CD4-positive, CD25-positive, alpha-beta regulatory T cell (primary cell): ENCODE measurements around the gene RNF223. TPM values are rescaled to one million over a fixed set of nuclear protein-coding genes. Genes with fewer than 3 reads are reported as not detected.
"Not testable (repeated sequence)": the region's sequence is repeated elsewhere in the genome, so short reads cannot be mapped to it uniquely, and the experiment has no call there.

Source experiments
- ATAC-seq, 2 donors: fragments of 150-1000 bp; cut with Tn5 transposase; one replicate each; pipeline ENCODE4 v1.10.0; 2021; ENCODE audit warnings: low read depth in 2 of 2, moderate number of reproducible peaks in 2 of 2, moderate library complexity in 1 of 2
- DNase-seq, 3 donors: peaks; one replicate each; pipeline versions ENCODE4 v3.0.0 to v3.0.0-alpha.2; 2012 to 2022; ENCODE audit warnings: mixed read lengths in 1 of 3
- H3K27ac ChIP-seq: one replicate; pipeline ENCODE4 v1.7.0; 2013; ENCODE audit warnings: mild to moderate bottlenecking, low read length; ENCODE audit not compliant: insufficient read depth, poor library complexity, severe bottlenecking
- H3K27me3 ChIP-seq: one replicate; pipeline ENCODE4 v1.7.0; 2013; ENCODE audit warnings: low read length; ENCODE audit not compliant: control insufficient read depth, insufficient read depth
- H3K36me3 ChIP-seq: one replicate; pipeline ENCODE4 v1.7.0; 2013; ENCODE audit warnings: mild to moderate bottlenecking, low read length, moderate library complexity; ENCODE audit not compliant: control insufficient read depth, insufficient read depth
- H3K4me1 ChIP-seq: 2 replicates; pipeline ENCODE4 v1.7.0; 2013; ENCODE audit warnings: mild to moderate bottlenecking, low read length; ENCODE audit not compliant: insufficient read depth, control insufficient read depth, poor library complexity, severe bottlenecking
- H3K4me3 ChIP-seq: one replicate; pipeline ENCODE4 v1.7.0; 2013; ENCODE audit warnings: low read depth, mild to moderate bottlenecking, low read length, moderate library complexity
- H3K9me3 ChIP-seq, 2 experiments: 1 replicate in 1 of 2; 2 replicates in 1 of 2; pipeline ENCODE4 v1.7.0; 2013; ENCODE audit warnings: low read length in 2 of 2, mild to moderate bottlenecking in 1 of 2, moderate library complexity in 1 of 2; ENCODE audit not compliant: control insufficient read depth in 2 of 2
- H3K27ac Mint-ChIP-seq, 3 donors: one replicate each; pipeline ENCODE4 v1.8.0; 2020 to 2022; ENCODE audit warnings: mild to moderate bottlenecking in 3 of 3, mixed read lengths in 3 of 3, moderate library complexity in 2 of 3
- H3K27me3 Mint-ChIP-seq: one replicate; pipeline ENCODE4 v1.8.0; 2022; ENCODE audit warnings: mild to moderate bottlenecking, mixed read lengths
- H3K36me3 Mint-ChIP-seq: one replicate; pipeline ENCODE4 v1.8.0; 2020; ENCODE audit warnings: mixed read lengths
- H3K4me1 Mint-ChIP-seq, 4 donors: one replicate each; pipeline ENCODE4 v1.8.0; 2020 to 2022; ENCODE audit warnings: mixed read lengths in 4 of 4, mild to moderate bottlenecking in 1 of 4
- H3K4me3 Mint-ChIP-seq, 4 donors: one replicate each; pipeline ENCODE4 v1.8.0; 2020 to 2022; ENCODE audit warnings: mild to moderate bottlenecking in 4 of 4, mixed read lengths in 4 of 4, moderate library complexity in 3 of 4
- H3K9me3 Mint-ChIP-seq, 7 donors: one replicate each; pipeline ENCODE4 v1.8.0; 2020 to 2022; ENCODE audit warnings: mixed read lengths in 7 of 7, mild to moderate bottlenecking in 3 of 7, moderate library complexity in 2 of 7
- polyA plus RNA-seq, 4 donors: library from polyadenylated mRNA; unstranded; fragments of 300-500 nt; fragmentation: Illumina TruSeq; gene quantifications; one replicate each; pipeline ENCODE4 v1.2.3, GENCODE V29; 2021
- total RNA-seq: library from RNA; stranded (reverse); gene quantifications from one replicate; pipeline ENCODE4 v1.2.3, GENCODE V29; 2022

The RNF223 gene
- total and polyA plus RNA-seq, 5 donors from 2014 or later = not detected

DNA sequence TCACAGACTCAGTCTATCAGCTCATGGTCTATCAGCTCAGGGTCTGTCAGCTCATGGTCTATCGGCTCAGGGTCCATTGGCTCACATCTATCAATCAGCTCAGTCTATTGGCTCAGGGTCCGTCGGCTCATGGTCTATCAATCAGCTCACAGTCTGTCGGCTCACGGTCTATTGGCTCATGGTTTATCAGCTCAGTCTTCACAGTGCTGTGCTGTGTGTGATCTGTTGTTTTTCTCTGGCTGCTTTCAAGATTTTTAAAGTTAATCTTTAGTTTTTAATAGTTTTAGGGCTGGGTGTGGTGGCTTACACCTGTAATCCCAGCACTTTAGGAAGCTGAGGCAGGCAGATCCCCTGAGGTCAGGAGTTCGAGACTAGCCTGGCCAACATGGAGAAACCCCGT is 27.4 kb upstream of the RNF223 start:
- peaks cover 4 to 5% of the 10 kb centered on the region in 2 experiments for H3K9me3 ChIP-seq
- H3K4me1 ChIP-seq = peaks cover 8% of the 10 kb centered on the region
- no peak overlapping the region for H3K27ac ChIP-seq
- no peak overlapping the region for H3K4me3 ChIP-seq
- no peaks in the 10 kb centered on the region for H3K27me3 ChIP-seq
- H3K36me3 Mint-ChIP-seq = peaks cover 4% of the 10 kb centered on the region
- H3K4me3 Mint-ChIP-seq = no peak overlapping the region
- no peaks in the 10 kb centered on the region for H3K36me3 ChIP-seq
- H3K27ac Mint-ChIP-seq = no peak overlapping the region
- H3K27me3 Mint-ChIP-seq = peaks cover 13% of the 10 kb centered on the region
- peaks cover 0 to 16% (median 11%) of the 10 kb centered on the region in 7 donors for H3K9me3 Mint-ChIP-seq
- peaks cover 8 to 51% (median 27%) of the 10 kb centered on the region in 4 donors for H3K4me1 Mint-ChIP-seq
- DNase-seq (no peak), ATAC-seq (no peak)

DNA sequence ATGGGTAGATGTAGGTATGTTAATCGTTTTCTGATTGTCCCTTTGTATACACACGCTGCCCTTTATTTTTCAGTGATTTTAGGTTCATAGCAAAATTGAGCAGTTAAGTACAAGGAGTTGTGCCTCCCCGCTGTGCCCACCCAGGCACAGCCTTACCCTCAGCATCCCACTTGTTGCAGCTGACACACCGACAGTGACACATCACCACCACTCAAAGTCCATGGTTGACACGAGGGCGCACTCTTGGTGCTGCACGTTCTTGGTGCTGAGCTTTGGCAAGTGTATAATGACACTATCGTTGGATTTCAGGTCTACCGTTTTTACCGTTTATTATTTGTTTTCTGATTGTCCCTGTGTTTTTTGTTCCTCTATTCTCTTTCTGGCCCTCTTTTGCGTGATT is 26.2 kb upstream of the RNF223 start:
- H3K4me1 Mint-ChIP-seq = peaks cover 8 to 49% (median 24%) of the 10 kb centered on the region in 4 donors
- H3K27me3 ChIP-seq = no peaks in the 10 kb centered on the region
- H3K4me3 ChIP-seq = no peak overlapping the region
- no peak overlapping the region for H3K4me3 Mint-ChIP-seq
- peaks cover 8% of the 10 kb centered on the region for H3K4me1 ChIP-seq
- H3K27me3 Mint-ChIP-seq = peaks cover 13% of the 10 kb centered on the region
- peaks cover 4% of the 10 kb centered on the region for H3K36me3 Mint-ChIP-seq
- ATAC-seq (no peak), DNase-seq (no peak)
- peak overlapping the region in 1 of 3 donors; percentile 90 for H3K27ac Mint-ChIP-seq
- peaks cover 0 to 16% (median 11%) of the 10 kb centered on the region in 7 donors for H3K9me3 Mint-ChIP-seq
- H3K36me3 ChIP-seq = no peaks in the 10 kb centered on the region
- H3K9me3 ChIP-seq = peaks cover 4 to 5% of the 10 kb centered on the region in 2 experiments
- no peak overlapping the region for H3K27ac ChIP-seq

DNA sequence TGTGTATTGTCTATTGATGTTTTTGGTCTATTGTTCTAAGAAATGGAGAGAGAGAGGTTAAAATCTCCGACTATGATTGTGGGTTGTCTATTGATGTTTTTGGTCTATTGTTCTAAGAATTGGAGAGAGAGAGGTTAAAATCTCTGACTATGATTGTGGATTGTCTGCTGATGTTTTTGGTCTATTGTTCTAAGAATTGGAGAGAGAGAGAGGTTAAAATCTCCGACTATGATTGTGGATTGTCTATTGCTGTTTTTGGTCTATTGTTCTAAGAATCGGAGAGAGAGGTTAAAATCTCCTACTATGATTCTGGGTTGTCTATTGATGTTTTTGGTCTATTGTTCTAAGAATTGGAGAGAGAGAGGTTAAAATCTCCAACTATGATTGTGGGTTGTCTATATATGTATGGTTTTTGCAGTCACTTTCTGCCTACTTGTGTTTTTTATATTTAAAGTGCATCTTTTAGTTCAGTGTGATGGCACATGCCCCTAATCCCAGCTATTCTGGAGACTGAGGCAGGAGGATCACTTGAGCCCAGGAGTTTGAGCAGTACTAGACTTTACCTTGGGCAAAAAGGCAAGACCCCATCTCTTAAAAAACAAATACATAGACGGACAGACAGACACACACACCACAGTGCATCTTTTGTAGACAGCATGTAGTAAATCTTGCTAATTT is 25.5 kb upstream of the RNF223 start:
- Histone ChIP-seq H3K4me1 (peaks cover 8% of the 10 kb centered on the region), H3K9me3 (peaks cover 4 to 5% of the 10 kb centered on the region in 2 experiments), H3K27ac (peak overlapping the region; percentile 41), H3K4me3 (no peak overlapping the region), H3K27me3 (no peaks in the 10 kb centered on the region), H3K36me3 (no peaks in the 10 kb centered on the region)
- Mint-ChIP-seq H3K27me3 (peaks cover 13% of the 10 kb centered on the region), H3K4me3 (peak overlapping the region; percentile 1 to 45 (median 30)), H3K4me1 (peaks cover 8 to 46% (median 24%) of the 10 kb centered on the region in 4 donors), H3K9me3 (peaks cover 0 to 16% (median 11%) of the 10 kb centered on the region in 7 donors), H3K27ac (peak overlapping the region; percentile 28 to 98 (median 77)), H3K36me3 (peaks cover 4% of the 10 kb centered on the region)
- DNase-seq (peak in 2 of 3 donors; percentile 24 to 36), ATAC-seq (peak in 1 of 2 donors; percentile 12)

DNA sequence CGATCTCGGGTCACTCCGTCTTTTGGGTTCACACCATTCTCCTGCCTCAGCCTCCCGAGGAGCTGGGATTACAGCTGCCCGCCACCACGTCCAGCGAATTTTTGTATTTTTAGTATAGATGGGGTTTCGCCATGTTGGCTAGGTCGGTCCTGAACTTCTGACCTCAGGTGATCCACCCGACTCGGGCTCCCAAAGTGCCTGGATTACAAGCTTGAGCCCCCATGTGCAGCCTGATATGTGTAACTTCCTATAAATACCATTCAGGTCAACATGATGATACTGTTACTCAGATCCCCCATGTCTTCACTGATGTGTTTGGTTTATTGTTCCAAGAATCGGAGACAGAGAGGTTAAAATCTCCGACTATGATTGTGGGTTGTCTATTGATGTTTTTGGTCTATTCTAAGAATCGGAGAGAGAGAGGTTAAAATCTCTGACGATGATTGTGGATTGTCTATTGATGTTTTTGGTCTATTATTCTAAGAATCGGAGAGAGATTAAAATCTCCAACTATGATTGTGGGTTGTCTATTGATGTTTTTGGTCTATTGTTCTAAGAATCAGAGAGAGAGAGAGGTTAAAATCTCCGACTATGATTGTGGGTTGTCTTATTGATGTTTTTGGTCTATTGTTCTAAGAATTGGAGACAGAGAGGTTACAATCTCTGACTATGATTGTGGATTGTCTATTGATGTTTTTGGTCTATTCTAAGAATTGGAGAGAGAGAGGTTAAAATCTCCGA is 24.7 kb upstream of the RNF223 start:
- Mint-ChIP-seq H3K27me3 (peaks cover 13% of the 10 kb centered on the region), H3K4me3 (peak overlapping the region; percentile 1 to 45 (median 30)), H3K9me3 (peaks cover 0 to 16% (median 11%) of the 10 kb centered on the region in 7 donors), H3K27ac (peak overlapping the region; percentile 28 to 98 (median 77)), H3K36me3 (peaks cover 4% of the 10 kb centered on the region), H3K4me1 (peaks cover 8 to 38% (median 21%) of the 10 kb centered on the region in 4 donors)
- Histone ChIP-seq H3K27me3 (no peaks in the 10 kb centered on the region), H3K4me3 (no peak overlapping the region), H3K36me3 (no peaks in the 10 kb centered on the region), H3K4me1 (no peaks in the 10 kb centered on the region), H3K27ac (peak overlapping the region; percentile 41), H3K9me3 (peaks cover 4 to 5% of the 10 kb centered on the region in 2 experiments)
- peak in 1 of 2 donors; percentile 67 for ATAC-seq
- DNase-seq = peak in 2 of 3 donors; percentile 35 to 47

DNA sequence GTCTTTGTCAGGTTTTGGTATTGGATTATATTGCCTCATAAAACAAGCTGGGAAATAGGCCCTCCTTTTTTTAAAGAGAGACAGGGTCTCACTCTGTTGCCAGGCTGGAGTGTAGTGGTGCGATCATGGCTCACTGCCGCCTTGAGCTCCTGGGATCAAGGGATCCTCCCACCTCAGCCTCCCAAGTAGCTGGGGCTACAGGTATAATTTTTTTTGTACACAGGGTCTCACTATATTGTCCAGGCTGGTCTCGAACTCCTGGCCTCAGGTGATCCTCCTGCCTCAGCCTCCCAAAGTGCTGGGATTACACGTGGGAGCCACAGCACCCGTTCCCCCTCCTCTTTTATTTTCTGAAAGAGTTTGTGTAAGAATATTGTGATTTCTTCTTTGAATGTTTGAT is 22.0 kb upstream of the RNF223 start:
- H3K9me3 Mint-ChIP-seq = peaks cover 0 to 16% (median 11%) of the 10 kb centered on the region in 7 donors
- not testable (repeated sequence) for H3K36me3 Mint-ChIP-seq, ATAC-seq

DNA sequence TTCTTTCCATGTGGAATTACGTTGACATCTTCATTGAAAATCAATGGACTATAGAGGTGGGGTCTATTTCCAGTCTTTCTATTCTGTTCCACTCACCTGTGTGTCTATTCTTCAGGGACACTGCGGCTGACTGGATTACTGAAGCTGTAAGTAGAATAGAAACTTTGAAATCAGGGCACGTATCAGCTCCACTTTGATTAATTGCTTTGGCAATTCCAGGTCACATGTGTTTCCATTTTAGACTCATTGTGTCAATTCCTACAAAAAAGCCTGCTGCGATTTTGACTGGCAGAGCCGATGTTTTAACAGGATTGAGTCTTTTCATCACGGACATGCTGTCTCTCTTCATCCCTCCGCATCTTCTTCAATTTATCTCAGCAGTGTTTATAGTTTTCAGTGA is 20.9 kb upstream of the RNF223 start:
- H3K27me3 ChIP-seq = no peaks in the 10 kb centered on the region
- Mint-ChIP-seq H3K4me3 (no peak overlapping the region), H3K36me3 (no peaks in the 10 kb centered on the region), H3K27ac (no peak overlapping the region), H3K27me3 (peaks cover 7% of the 10 kb centered on the region), H3K4me1 (peaks cover 10 to 16% (median 13%) of the 10 kb centered on the region in 4 donors), H3K9me3 (peaks cover 0 to 11% (median 10%) of the 10 kb centered on the region in 7 donors)
- DNase-seq (no peak), ATAC-seq (no peak)
- H3K4me3 ChIP-seq = no peak overlapping the region
- H3K27ac ChIP-seq = no peak overlapping the region
- no peaks in the 10 kb centered on the region for H3K9me3 ChIP-seq
- H3K4me1 ChIP-seq = no peaks in the 10 kb centered on the region
- no peaks in the 10 kb centered on the region for H3K36me3 ChIP-seq

More for the DNA sequence above, 22.0 kb upstream of the RNF223 start:
- H3K27ac ChIP-seq, H3K27me3 ChIP-seq, H3K4me1 ChIP-seq, H3K4me3 ChIP-seq, H3K9me3 ChIP-seq, H3K36me3 ChIP-seq, H3K27ac Mint-ChIP-seq, H3K27me3 Mint-ChIP-seq, DNase-seq, H3K4me3 Mint-ChIP-seq: not testable (repeated sequence)
- peaks cover 10 to 23% (median 16%) of the 10 kb centered on the region in 4 donors for H3K4me1 Mint-ChIP-seq

DNA sequence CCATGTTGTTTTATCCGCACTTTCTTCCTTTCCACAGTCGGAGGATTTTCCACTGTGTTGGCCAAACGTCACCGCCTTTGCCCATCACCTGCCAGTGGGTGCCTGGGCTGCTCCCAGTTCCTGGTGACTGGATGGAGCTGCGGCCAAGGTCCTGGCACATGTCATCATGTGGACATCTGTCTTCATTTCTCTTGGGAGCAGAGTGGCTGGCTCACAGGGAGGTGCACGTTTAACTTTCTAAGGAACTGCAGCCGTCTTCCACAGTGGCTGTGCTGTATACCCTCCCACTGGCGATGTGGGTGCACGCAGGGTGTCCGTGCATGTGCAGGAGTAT is 19.5 kb upstream of the RNF223 start:
- peaks cover 0 to under 1% (median 0%) of the 10 kb centered on the region in 7 donors for H3K9me3 Mint-ChIP-seq
- H3K9me3 ChIP-seq = no peaks in the 10 kb centered on the region
- peaks cover 0 to 3% (median 1%) of the 10 kb centered on the region in 4 donors for H3K4me1 Mint-ChIP-seq
- no peak overlapping the region for H3K27ac Mint-ChIP-seq
- no peaks in the 10 kb centered on the region for H3K27me3 ChIP-seq
- no peaks in the 10 kb centered on the region for H3K4me1 ChIP-seq
- H3K36me3 ChIP-seq = no peaks in the 10 kb centered on the region
- no peak for ATAC-seq
- peaks cover 3% of the 10 kb centered on the region for H3K27me3 Mint-ChIP-seq
- H3K27ac ChIP-seq = no peak overlapping the region
- no peaks in the 10 kb centered on the region for H3K36me3 Mint-ChIP-seq
- no peak overlapping the region for H3K4me3 Mint-ChIP-seq
- no peak for DNase-seq
- no peak overlapping the region for H3K4me3 ChIP-seq
